Caco-2 (cell line): ENCODE measurements around the gene MBP. TPM values are rescaled to one million over a fixed set of nuclear protein-coding genes. Genes with fewer than 3 reads are reported as not detected.
"Not testable (repeated sequence)": the region's sequence is repeated elsewhere in the genome, so short reads cannot be mapped to it uniquely, and the experiment has no call there.

Experiments used
- BruUV-seq: library from RNA; stranded (reverse); fragments of 400-500 nt; replicated peaks from 2 replicates; lab custom pipeline; 2021; lab: Mats Ljungman, UMichigan
- CTCF ChIA-PET: fragments of 300-600 bp; sonication (Branson Sonifier 250); formaldehyde crosslinking; loops from one replicate; lab custom pipeline; 2022; ENCODE audit warnings: antibody characterized with exemption; lab: Charles Lee
- POLR2A ChIA-PET: fragments of 300-600 bp; sonication (Branson Sonifier 250); formaldehyde crosslinking; loops from one replicate; lab custom pipeline; 2022; ENCODE audit warnings: antibody characterized with exemption; lab: Charles Lee
- DNase-seq, 2 experiments: peaks; one replicate each; pipeline versions ENCODE4 v3.0.0 to v3.0.0-alpha.2; 2020 to 2022
- H3K27me3 ChIP-seq: replicated peaks from 2 replicates; pipeline ENCODE4 v1.6.0; 2011; ENCODE audit warnings: low read length; ENCODE audit not compliant: control insufficient read depth, insufficient read depth
- H3K36me3 ChIP-seq: 2 replicates; pipeline ENCODE4 v1.5.1; 2011; ENCODE audit warnings: low read length; ENCODE audit not compliant: control insufficient read depth, insufficient read depth
- H3K4me1 ChIP-seq: fragments of 250-450 bp; sonication (Bioruptor Pico); 2 replicates; pipeline ENCODE4 v1.5.1; 2020; ENCODE audit warnings: mild to moderate bottlenecking
- H3K4me3 ChIP-seq: 2 replicates; pipeline ENCODE4 v1.5.1; 2011; ENCODE audit warnings: low read depth, mild to moderate bottlenecking, control low read depth, low read length
- H3K9me3 ChIP-seq: fragments of 250-450 bp; sonication (Bioruptor Pico); 2 replicates; pipeline ENCODE4 v1.5.1; 2020; ENCODE audit warnings: mild to moderate bottlenecking, moderate library complexity
- H3K27ac Mint-ChIP-seq: one replicate; pipeline ENCODE4 v1.8.0; 2022; ENCODE audit warnings: mixed read lengths; ENCODE audit not compliant: unreplicated experiment
- H3K27me3 Mint-ChIP-seq: one replicate; pipeline ENCODE4 v1.8.0; 2022; ENCODE audit warnings: mixed read lengths; ENCODE audit not compliant: insufficient read depth, unreplicated experiment
- H3K36me3 Mint-ChIP-seq: one replicate; pipeline ENCODE4 v1.8.0; 2022; ENCODE audit warnings: mild to moderate bottlenecking, mixed read lengths; ENCODE audit not compliant: insufficient read depth, unreplicated experiment
- H3K4me1 Mint-ChIP-seq: one replicate; pipeline ENCODE4 v1.8.0; 2022; ENCODE audit warnings: low read depth, mixed read lengths; ENCODE audit not compliant: unreplicated experiment
- H3K4me3 Mint-ChIP-seq: one replicate; pipeline ENCODE4 v1.8.0; 2022; ENCODE audit warnings: mild to moderate bottlenecking, moderate library complexity, mixed read lengths; ENCODE audit not compliant: unreplicated experiment
- H3K9me3 Mint-ChIP-seq: one replicate; pipeline ENCODE4 v1.8.0; 2022; ENCODE audit warnings: mixed read lengths; ENCODE audit not compliant: unreplicated experiment
- intact Hi-C: fragments of 100-400 bp; cut with micrococcal nuclease; formaldehyde crosslinking; loops from one replicate; pipeline ENCODE4 v1.10.0; 2022; ENCODE audit not compliant: unreplicated experiment
- total RNA-seq: library from RNA; stranded (reverse); gene quantifications from 2 replicates; pipeline ENCODE4 v1.2.3, GENCODE V29; 2022
- TF ChIP-seq, protein P1 (sequence below), 2 experiments: fragments of 200-600 bp in 1 of 2; IDR thresholded peaks; 1 replicate in 1 of 2; 2 replicates in 1 of 2; pipeline versions ENCODE4 v1.5.1 to v1.8.0; 2011 to 2022; ENCODE audit warnings: antibody characterized with exemption in 1 of 2, control low read depth in 1 of 2, inconsistent platforms in 1 of 2, low read depth in 1 of 2, low read length in 1 of 2, mild to moderate bottlenecking in 1 of 2, moderate library complexity in 1 of 2; ENCODE audit not compliant: insufficient read depth in 1 of 2, severe bottlenecking in 1 of 2, unreplicated experiment in 1 of 2

The MBP gene
- total RNA-seq, 1 experiment from 2014 or later: 11.4 TPM

DNA sequence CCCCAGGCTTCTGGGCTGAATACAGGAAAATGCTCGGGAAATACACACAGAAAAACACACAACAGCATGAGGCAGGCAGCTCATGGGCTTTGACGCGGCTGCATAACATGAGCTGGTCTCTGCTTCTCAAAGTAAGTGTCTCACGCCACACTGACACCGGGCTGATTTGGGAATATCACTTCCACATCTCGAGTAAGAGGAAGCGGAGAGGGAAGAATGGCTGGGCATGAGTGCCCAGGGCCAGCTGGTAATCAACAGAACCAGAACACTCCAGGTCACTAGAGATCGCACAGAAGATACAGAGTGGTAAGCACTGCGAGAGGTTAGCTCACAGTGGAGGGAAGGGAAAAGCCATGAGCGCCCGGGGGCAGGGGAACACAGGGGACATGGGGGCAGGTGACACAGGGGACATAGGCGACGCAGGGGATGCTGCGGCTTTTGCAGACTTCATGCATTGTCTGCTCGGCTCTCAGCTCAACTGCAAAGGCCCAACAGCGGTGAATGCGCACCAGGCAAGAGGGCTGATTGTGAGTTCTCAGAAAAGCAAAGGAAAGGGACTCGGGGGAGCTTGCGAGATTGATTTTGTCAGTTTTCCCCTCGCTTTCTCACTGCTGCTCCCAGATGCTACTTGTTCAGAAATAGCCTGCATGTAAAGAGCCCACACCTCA is 141.4 kb downstream of the MBP start:
- TF ChIP-seq, protein P1, sequence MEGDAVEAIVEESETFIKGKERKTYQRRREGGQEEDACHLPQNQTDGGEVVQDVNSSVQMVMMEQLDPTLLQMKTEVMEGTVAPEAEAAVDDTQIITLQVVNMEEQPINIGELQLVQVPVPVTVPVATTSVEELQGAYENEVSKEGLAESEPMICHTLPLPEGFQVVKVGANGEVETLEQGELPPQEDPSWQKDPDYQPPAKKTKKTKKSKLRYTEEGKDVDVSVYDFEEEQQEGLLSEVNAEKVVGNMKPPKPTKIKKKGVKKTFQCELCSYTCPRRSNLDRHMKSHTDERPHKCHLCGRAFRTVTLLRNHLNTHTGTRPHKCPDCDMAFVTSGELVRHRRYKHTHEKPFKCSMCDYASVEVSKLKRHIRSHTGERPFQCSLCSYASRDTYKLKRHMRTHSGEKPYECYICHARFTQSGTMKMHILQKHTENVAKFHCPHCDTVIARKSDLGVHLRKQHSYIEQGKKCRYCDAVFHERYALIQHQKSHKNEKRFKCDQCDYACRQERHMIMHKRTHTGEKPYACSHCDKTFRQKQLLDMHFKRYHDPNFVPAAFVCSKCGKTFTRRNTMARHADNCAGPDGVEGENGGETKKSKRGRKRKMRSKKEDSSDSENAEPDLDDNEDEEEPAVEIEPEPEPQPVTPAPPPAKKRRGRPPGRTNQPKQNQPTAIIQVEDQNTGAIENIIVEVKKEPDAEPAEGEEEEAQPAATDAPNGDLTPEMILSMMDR (IDR thresholded peaks at IDR 0.05; ENCODE audit: insufficient read depth in 1 of 2, low read depth in 1 of 2, low read length in 1 of 2, severe bottlenecking in 1 of 2, unreplicated experiment in 1 of 2): no peak
- ChIA-PET POLR2A (no interaction called here), CTCF (no interaction called here)
- peaks cover 5% of the 10 kb centered on the region for H3K36me3 Mint-ChIP-seq
- Histone ChIP-seq H3K4me3 (no peak overlapping the region), H3K4me1 (0 out of 2 replicates have a peak, but pooled peaks cover 4% of the 10 kb centered on the region), H3K9me3 (no peaks in the 10 kb centered on the region), H3K27me3 (no peaks in the 10 kb centered on the region), H3K36me3 (no peaks in the 10 kb centered on the region)
- H3K9me3 Mint-ChIP-seq: no peaks in the 10 kb centered on the region
- H3K27ac Mint-ChIP-seq: no peak overlapping the region
- BruUV-seq: no TSS peak
- no peak overlapping the region for H3K4me3 Mint-ChIP-seq
- no peak for DNase-seq
- intact Hi-C loops: no loop called here
- H3K4me1 Mint-ChIP-seq: peaks cover 12% of the 10 kb centered on the region
- no peaks in the 10 kb centered on the region for H3K27me3 Mint-ChIP-seq

DNA sequence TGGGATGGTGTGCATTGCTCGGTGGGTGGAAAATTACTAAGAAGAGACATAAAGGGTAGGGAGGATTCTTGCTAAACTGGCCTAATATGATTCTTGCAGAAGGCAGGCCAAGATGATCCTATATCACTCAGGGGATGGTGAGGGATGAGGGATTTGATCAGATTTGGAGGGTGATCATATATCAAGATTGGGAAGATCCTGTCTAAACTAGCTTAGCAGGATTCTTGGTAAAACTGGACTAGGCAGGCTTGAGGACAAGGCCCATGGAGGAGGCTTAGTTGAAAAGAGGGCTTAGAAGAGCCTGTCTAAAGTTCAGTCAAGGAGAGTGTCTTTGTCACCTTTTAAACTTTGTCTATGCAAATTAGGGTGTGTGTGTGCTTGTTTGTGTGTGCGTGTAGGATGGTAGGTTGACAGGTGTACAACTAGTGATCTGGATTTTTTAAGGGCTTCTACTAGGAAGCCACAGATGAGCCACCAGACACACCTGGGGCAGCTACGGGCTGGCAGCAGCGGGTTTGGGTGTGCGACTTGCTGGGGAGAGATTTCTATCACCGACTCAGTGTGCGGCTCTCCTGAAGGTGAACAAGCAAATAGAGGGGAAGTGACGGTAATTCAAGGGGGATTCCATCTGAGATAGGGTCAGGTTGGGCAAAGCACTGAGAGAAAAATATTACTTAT is 142.1 kb downstream of the MBP start:
- H3K9me3 Mint-ChIP-seq, H3K4me3 Mint-ChIP-seq, H3K27me3 Mint-ChIP-seq, H3K9me3 ChIP-seq, H3K36me3 Mint-ChIP-seq, DNase-seq, intact Hi-C loops, BruUV-seq, H3K4me1 ChIP-seq, CTCF ChIA-PET, H3K36me3 ChIP-seq, H3K27me3 ChIP-seq, POLR2A ChIA-PET, H3K4me3 ChIP-seq, H3K27ac Mint-ChIP-seq: not testable (repeated sequence)
- peaks cover 12% of the 10 kb centered on the region for H3K4me1 Mint-ChIP-seq

DNA sequence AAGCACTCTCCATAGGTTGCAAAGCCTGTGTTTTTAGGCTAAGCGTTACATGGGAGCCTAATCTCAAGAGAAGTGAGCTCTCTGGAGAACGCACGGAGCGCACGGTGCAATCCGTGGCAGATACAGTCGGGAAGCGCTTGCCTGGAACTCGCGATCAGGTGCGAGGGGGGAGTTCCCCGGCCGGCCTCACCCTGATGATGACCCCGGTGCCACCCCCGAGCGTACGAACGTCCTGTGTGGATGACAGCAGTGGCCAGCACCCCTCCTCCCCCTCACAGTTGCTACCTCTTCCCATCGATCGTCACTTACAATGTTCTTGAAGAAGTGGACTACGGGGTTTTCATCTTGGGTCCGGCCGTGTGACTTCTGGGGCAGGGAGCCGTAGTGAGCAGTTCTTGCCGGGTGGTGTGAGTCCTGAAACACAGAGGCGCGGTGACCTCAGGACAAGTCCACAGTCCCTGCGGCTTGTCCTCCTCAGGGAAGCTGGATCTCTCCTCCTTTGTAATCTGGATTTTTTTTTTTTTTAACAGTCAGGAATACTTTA is 142.9 kb downstream of the MBP start:
- H3K36me3 Mint-ChIP-seq: peaks cover 5% of the 10 kb centered on the region
- TF ChIP-seq, protein P1 (IDR thresholded peaks at IDR 0.05; ENCODE audit: insufficient read depth in 1 of 2, low read depth in 1 of 2, low read length in 1 of 2, severe bottlenecking in 1 of 2, unreplicated experiment in 1 of 2): no peak
- H3K9me3 ChIP-seq: no peaks in the 10 kb centered on the region
- ChIA-PET CTCF (no interaction called here), POLR2A (no interaction called here)
- H3K36me3 ChIP-seq: no peaks in the 10 kb centered on the region
- H3K4me1 ChIP-seq: 0 out of 2 replicates have a peak, but pooled peaks cover 4% of the 10 kb centered on the region
- H3K27ac Mint-ChIP-seq: no peak overlapping the region
- H3K4me1 Mint-ChIP-seq: peaks cover 12% of the 10 kb centered on the region
- H3K27me3 Mint-ChIP-seq: no peaks in the 10 kb centered on the region
- no peaks in the 10 kb centered on the region for H3K9me3 Mint-ChIP-seq
- BruUV-seq: no TSS peak
- H3K27me3 ChIP-seq: no peaks in the 10 kb centered on the region
- no peak overlapping the region for H3K4me3 ChIP-seq
- no peak for DNase-seq
- intact Hi-C loops: no loop called here
- H3K4me3 Mint-ChIP-seq: no peak overlapping the region
